Stomach (tissue), 4 donors: ENCODE results near the gene ANKRD23.

ENCODE experiments used
- CTCF ChIP-seq, 7 experiments: fragments of 450-650 bp in 4 of 7; fragments of 200-600 bp in 3 of 7; sonication (generic) in 3 of 7; IDR thresholded peaks; one replicate each; pipeline ENCODE4 v1.5.1; 2016 to 2019; ENCODE audit warnings: antibody characterized with exemption in 7 of 7, control low read depth in 2 of 7, mild to moderate bottlenecking in 1 of 7
- EP300 ChIP-seq: sonication (generic); formaldehyde crosslinking; IDR thresholded peaks from one replicate; pipeline ENCODE4 v1.6.1; 2017; ENCODE audit warnings: antibody characterized with exemption
- POLR2A ChIP-seq, 4 donors: fragments of 450-650 bp; IDR thresholded peaks; one replicate each; pipeline ENCODE4 v1.6.1; 2016; ENCODE audit warnings: antibody characterized with exemption in 4 of 4, control low read depth in 2 of 4, mild to moderate bottlenecking in 1 of 4, moderate library complexity in 1 of 4
- POLR2AphosphoS5 ChIP-seq, 3 donors: sonication (generic); formaldehyde crosslinking; IDR thresholded peaks; one replicate each; pipeline ENCODE4 v1.6.1; 2016; ENCODE audit warnings: antibody characterized with exemption in 3 of 3

DNA sequence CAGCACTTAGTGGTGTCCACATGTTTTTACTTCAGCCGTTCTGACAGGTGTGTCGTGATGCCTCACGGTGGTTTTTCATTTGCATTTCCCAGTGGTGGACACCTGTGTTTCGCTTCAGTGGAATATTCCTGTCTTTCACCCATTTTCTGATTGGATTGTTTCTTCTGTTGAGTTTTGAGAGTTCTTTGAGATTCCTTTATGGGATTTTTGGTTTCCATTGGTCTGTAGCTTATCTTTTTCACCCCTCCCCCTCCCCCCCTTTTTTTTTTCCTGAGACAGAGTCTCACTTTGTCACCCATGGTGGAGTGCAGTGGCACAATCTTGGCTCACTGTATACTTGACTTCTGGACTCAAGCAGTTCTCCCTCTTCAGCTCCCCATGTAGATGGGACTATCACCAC is 8.0 kb downstream of the ANKRD23 start:
- no peak for TF ChIP-seq POLR2A (IDR thresholded peaks at IDR 0.05)
- TF ChIP-seq POLR2AphosphoS5 (IDR thresholded peaks at IDR 0.05): no peak
- no peak for TF ChIP-seq CTCF (IDR thresholded peaks at IDR 0.05)
- TF ChIP-seq EP300: no peak
